ENCODE results near the gene NPIPB2. TPM values are rescaled to one million over a fixed set of nuclear protein-coding genes. Genes with fewer than 3 reads are reported as not detected.
"Not testable (repeated sequence)": the region's sequence is repeated elsewhere in the genome, so short reads cannot be mapped to it uniquely, and the experiment has no call there.

NPIPB2 gene
- 1 to 10 TPM in 1 of 3 donors, not detected in 2; 1.9 TPM for polyA plus RNA-seq

GRCh38 chr16:11941945-11942344 is at the start of gene NPIPB2:
NPIPB2 (minus strand) TSS chr16:11942045; CDS start chr16:11942045, 0 bp downstream.
- not testable (repeated sequence) for H3K9me3 Mint-ChIP-seq; H3K36me3 Mint-ChIP-seq; H3K27me3 Mint-ChIP-seq (ENCODE audit: low read depth in 3 of 3); H3K27ac Mint-ChIP-seq; H3K4me1 Mint-ChIP-seq; H3K4me3 Mint-ChIP-seq; DNase-seq

DNA sequence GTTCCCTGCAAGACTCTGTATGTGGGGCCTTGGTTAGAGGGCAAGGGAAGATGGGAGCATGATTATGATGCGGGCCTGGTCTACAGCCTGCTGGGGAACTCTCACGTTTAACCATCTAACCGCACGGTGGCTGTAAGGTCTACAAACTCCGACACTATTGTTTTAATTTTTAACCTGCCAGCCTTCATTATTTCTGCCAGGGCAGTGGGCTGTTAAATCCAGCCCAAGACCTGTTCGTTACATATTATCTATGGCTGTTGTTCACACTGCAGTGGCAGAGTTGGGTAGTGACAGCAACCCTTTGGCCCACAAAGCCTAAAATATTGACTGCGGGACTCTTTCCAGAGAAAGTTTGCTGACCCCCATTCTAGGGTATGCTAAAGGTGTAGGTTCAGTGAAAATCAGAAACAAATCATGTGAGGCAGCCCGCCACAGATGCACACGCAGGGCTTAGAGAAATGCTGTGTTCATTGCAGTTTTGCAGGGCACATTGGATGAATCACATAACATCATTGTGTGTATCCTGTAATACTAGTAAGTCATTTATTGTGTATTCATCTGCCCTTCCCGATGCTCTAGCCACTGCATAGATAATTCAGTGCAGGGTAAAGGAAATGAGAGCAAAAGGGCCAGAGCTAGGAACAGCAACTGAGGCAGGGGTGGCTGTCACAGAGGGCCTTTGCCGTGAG is 49.0 kb upstream of the NPIPB2 start:
- peak overlapping the region in 2 of 6 donors; percentile 67 to 81 for H3K27ac Mint-ChIP-seq
- H3K36me3 Mint-ChIP-seq = no peaks in the 10 kb centered on the region
- no peak overlapping the region for H3K4me3 Mint-ChIP-seq

DNA sequence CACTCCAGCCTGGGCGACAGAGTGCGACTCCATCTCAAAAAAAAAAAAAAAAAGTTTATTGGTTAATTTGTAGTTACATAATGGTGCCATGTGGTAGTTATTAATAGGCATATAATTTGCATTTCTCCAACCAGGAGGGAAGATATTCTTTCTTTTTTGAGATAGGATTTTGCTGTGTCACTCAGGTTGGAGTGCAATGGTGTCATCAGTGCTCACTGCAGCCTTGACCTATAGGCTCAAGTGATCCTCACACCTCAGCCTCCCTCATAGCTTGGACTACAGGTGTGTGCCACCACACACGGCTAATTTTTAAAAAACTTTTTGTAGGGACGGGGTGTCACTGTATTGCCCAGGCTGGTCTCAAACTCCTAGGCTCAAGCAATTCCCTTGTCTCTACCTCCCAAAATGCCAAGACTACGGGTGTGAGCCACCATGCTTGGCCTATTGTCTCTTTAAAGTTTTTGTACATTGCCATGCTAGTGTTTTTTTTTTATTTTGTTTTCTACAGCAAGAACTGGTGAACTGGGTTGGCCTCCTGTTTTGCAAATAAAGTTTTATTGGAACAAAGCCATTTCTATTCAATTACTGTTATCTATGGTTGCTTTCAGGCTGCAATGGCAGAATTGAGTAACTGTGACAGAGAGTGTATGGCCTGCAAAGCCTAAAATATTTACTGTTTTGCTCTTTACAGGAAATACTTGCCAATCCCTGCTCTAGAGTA is 46.6 kb upstream of the NPIPB2 start:
- Mint-ChIP-seq H3K27ac (no peak overlapping the region), H3K36me3 (no peaks in the 10 kb centered on the region), H3K27me3 (ENCODE audit: low read depth in 3 of 3) (no peaks in the 10 kb centered on the region), H3K4me1 (peaks cover 6 to 8% of the 10 kb centered on the region in 2 donors), H3K9me3 (no peaks in the 10 kb centered on the region), H3K4me3 (no peak overlapping the region)
- no peak for DNase-seq

More for the DNA sequence above, 49.0 kb upstream of the NPIPB2 start:
- Mint-ChIP-seq H3K9me3 (no peaks in the 10 kb centered on the region), H3K27me3 (ENCODE audit: low read depth in 3 of 3) (no peaks in the 10 kb centered on the region), H3K4me1 (peaks cover 29 to 31% of the 10 kb centered on the region in 2 donors)
- no peak for DNase-seq

DNA sequence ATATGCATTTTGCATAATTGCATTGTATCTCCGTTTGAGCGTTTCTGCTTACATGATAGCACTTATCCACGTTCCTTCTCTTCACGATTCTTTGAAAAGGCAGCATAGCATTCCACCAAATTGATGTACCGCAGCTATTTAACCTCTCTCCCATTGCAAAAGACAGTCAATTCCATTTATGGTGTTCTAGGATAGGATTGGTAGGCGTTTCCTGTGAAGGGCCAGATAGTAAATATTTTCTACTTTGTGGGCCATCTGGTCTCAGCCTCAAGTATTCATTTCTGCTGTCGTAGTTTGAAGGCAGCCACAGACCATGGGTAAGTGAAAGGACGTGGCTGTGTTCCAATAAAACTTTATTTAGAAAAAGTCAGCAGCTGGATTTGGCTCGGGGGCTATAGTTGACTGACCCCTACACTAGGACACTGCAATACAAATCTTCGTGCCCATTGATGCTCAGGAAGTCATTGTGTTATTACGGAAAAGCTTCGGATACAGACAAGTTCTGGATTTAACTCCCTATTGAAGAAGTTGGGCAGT is 44.7 kb upstream of the NPIPB2 start:
- Mint-ChIP-seq H3K4me3 (no peak overlapping the region), H3K9me3 (no peaks in the 10 kb centered on the region), H3K27me3 (ENCODE audit: low read depth in 3 of 3) (no peaks in the 10 kb centered on the region), H3K4me1 (peaks cover 5 to 6% of the 10 kb centered on the region in 2 donors), H3K36me3 (no peaks in the 10 kb centered on the region), H3K27ac (no peak overlapping the region)
- no peak for DNase-seq

DNA sequence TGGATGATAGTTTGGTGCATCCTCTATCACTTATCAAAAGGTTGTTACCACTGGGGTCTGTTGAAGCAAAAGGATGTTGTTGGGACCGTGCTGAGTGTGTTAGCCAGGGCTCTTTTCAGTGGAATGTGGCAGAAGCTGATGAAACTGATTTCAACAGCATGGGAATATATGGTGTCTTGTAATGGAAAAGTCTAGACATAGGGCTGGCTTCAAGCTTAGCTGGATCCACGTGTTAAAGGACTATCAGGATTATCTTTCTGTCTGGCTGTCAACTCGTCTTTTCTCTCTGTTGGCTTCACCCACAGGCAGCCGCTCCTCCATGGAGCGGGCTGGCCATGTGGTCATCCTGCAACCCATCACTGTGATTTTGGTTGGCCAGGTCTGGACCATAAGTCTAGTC is 43.4 kb upstream of the NPIPB2 start:
- DNase-seq = no peak
- no peaks in the 10 kb centered on the region for H3K9me3 Mint-ChIP-seq
- H3K4me1 Mint-ChIP-seq = no peaks in the 10 kb centered on the region
- no peak overlapping the region for H3K4me3 Mint-ChIP-seq
- no peaks in the 10 kb centered on the region for H3K27me3 Mint-ChIP-seq (ENCODE audit: low read depth in 3 of 3)
- peaks cover 0 to under 1% (median 0%) of the 10 kb centered on the region in 3 donors for H3K36me3 Mint-ChIP-seq
- no peak overlapping the region for H3K27ac Mint-ChIP-seq

GRCh38 chr16:11980136-11980844 is 38.4 kb upstream of the NPIPB2 start:
- Mint-ChIP-seq H3K4me1 (peaks cover 28 to 30% of the 10 kb centered on the region in 2 donors), H3K27ac (no peak overlapping the region), H3K4me3 (peak overlapping the region in 1 of 5 donors; percentile 18)

DNA sequence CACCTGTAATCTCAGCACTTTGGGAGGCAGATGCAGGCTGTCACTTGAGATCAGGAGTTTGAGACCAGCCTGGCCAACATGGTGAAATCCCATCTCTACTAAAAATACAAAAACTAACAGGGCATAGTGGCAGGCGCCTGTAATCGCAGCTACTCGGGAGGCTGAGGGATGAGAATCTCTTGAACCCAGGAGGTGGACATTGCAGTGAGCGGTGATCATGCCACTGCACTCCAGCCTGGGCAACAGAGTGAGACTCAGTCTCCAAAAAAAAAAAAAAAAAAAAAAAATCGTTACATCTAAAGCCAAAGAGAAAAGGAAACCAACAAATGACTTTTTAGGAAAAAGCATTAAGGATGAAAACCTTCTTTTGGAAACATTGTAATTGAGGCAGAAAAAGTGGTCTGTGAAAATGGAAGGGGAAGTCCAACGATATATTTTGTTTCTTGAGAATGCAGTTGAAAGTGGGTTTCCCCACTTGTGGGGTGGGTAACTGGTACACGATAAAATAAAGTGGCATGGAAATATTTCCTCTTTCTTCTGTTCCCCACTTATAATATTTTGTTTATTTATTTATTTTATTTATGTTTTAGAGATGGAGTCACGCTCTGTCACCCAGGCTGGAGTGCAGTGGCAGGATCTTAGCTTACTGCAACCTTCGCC is 37.3 kb upstream of the NPIPB2 start:
- Mint-ChIP-seq H3K4me3 (no peak overlapping the region), H3K27me3 (ENCODE audit: low read depth in 3 of 3) (peaks cover 2 to 7% (median 4%) of the 10 kb centered on the region in 3 donors), H3K9me3 (no peaks in the 10 kb centered on the region), H3K4me1 (peaks cover 30 to 31% of the 10 kb centered on the region in 2 donors), H3K27ac (no peak overlapping the region), H3K36me3 (peaks cover 0 to 4% (median 0%) of the 10 kb centered on the region in 3 donors)
- no peak for DNase-seq

More at GRCh38 chr16:11980136-11980844, 38.4 kb upstream of the NPIPB2 start:
- Mint-ChIP-seq H3K27me3 (ENCODE audit: low read depth in 3 of 3) (peaks cover 2 to 7% (median 2%) of the 10 kb centered on the region in 3 donors), H3K9me3 (no peaks in the 10 kb centered on the region), H3K36me3 (peaks cover 0 to 4% (median 0%) of the 10 kb centered on the region in 3 donors)
- no peak for DNase-seq

DNA sequence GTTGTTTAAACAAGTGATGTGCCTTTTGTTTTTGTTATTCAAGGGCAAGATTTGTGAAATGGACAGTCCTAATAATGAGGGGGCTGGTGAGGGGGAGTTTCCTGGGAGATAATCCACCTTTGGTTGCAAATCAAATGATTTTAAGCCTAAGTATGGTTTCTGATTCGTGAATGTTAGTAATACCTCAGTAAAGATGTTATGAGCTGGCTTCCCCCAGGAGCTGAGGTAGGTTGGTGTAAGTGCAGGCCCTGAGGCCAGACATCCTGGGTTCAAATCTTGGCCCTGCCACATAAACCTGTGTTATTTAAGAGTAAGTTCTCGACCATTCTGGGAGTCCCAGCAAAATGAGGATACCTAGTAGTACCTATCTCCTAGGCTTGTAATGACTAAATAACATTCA is 36.2 kb upstream of the NPIPB2 start:
- Mint-ChIP-seq H3K4me3 (peak overlapping the region; percentile 91 to 96 (median 93)), H3K9me3 (no peaks in the 10 kb centered on the region), H3K4me1 (peaks cover 30 to 32% of the 10 kb centered on the region in 2 donors), H3K36me3 (peaks cover 0 to 4% (median 0%) of the 10 kb centered on the region in 3 donors), H3K27me3 (ENCODE audit: low read depth in 3 of 3) (peaks cover 2 to 7% (median 4%) of the 10 kb centered on the region in 3 donors), H3K27ac (peak overlapping the region; percentile 60 to 93 (median 88))
- DNase-seq = no peak

- Mint-ChIP-seq H3K4me3 (peak overlapping the region; percentile 91 to 96 (median 93)), H3K4me1 (peaks cover 30 to 32% of the 10 kb centered on the region in 2 donors), H3K9me3 (no peaks in the 10 kb centered on the region), H3K36me3 (peaks cover 0 to 4% (median 0%) of the 10 kb centered on the region in 3 donors), H3K27ac (peak overlapping the region; percentile 60 to 93 (median 88)), H3K27me3 (ENCODE audit: low read depth in 3 of 3) (peaks cover 2 to 7% (median 4%) of the 10 kb centered on the region in 3 donors)
- no peak for DNase-seq
These were observed 35.7 kb upstream of the NPIPB2 start for GRCh38 chr16:11977376-11978041.

DNA sequence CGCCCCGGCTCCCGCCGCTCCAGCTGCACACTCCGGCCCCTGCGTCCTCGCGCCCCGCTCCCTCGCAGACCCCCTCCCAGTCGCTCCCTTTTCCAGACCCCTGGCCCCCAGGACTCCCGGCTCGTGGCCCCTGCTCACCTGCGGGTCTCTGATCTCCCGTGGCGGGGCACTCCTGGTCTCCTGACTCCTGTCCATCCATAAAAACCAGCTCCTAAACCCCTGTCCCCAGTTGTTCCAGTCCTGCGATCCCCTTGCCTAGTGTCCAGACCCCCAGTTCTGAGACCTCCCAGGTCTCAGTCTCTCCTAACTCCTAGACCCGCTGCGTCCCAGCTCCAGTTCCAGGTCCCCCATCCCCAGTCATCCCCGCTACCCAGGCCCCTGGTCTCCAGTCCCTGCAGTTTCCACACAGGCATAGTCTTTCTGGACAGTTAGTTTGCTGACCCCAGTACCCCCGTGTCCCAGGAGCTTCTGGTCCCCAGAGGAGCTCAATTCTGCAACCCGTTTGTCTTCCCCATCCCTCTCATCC is 35.1 kb upstream of the NPIPB2 start:
- peaks cover 0 to 4% (median 0%) of the 10 kb centered on the region in 3 donors for H3K36me3 Mint-ChIP-seq
- H3K9me3 Mint-ChIP-seq = no peaks in the 10 kb centered on the region
- peak overlapping the region; percentile 91 to 96 (median 93) for H3K4me3 Mint-ChIP-seq
- no peak for DNase-seq
- H3K27me3 Mint-ChIP-seq (ENCODE audit: low read depth in 3 of 3) = peaks cover 2 to 7% (median 4%) of the 10 kb centered on the region in 3 donors
- peak overlapping the region; percentile 75 to 93 (median 88) for H3K27ac Mint-ChIP-seq
- peaks cover 30 to 32% of the 10 kb centered on the region in 2 donors for H3K4me1 Mint-ChIP-seq

DNA sequence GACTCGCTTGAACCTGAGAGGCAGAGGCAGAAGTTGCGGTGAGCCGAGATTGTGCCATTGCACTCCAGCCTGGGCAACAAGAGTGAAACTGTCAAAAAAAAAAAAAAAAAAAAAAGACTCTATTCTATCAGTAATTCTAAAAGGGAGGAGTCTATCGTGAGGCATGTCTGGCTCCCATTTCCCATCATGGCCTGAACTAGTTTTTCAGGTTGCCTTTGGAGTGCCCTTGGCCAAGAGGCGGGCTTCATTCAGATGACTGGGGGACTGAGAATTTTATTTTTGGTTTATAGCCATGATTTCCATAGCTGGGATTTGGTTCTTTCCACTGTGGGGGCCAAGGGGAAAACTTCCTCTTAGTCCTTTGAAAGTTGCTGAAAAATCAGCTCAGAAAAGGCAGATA is 31.2 kb upstream of the NPIPB2 start:
- no peaks in the 10 kb centered on the region for H3K36me3 Mint-ChIP-seq
- H3K9me3 Mint-ChIP-seq = no peaks in the 10 kb centered on the region
- no peak for DNase-seq
- peaks cover 23 to 29% of the 10 kb centered on the region in 2 donors for H3K4me1 Mint-ChIP-seq
- H3K4me3 Mint-ChIP-seq = no peak overlapping the region
- peaks cover 2 to 8% (median 4%) of the 10 kb centered on the region in 3 donors for H3K27me3 Mint-ChIP-seq (ENCODE audit: low read depth in 3 of 3)
- peak overlapping the region in 1 of 6 donors; percentile 17 for H3K27ac Mint-ChIP-seq

- H3K4me3 Mint-ChIP-seq = no peak overlapping the region
- no peaks in the 10 kb centered on the region for H3K36me3 Mint-ChIP-seq
- no peaks in the 10 kb centered on the region for H3K9me3 Mint-ChIP-seq
- H3K27me3 Mint-ChIP-seq (ENCODE audit: low read depth in 3 of 3) = peaks cover 0 to 5% (median 4%) of the 10 kb centered on the region in 3 donors
- no peak overlapping the region for H3K27ac Mint-ChIP-seq
- DNase-seq = no peak
- H3K4me1 Mint-ChIP-seq = peaks cover 14 to 19% of the 10 kb centered on the region in 2 donors
These were observed 30.3 kb upstream of the NPIPB2 start for GRCh38 chr16:11972128-11972527.
